IMR-90 (cell line): ENCODE results near the gene METTL8. TPM values are rescaled to one million over a fixed set of nuclear protein-coding genes. Genes with fewer than 3 reads are reported as not detected.

Experiments
- ATAC-seq: fragments of 200-7000 bp; cut with Tn5 transposase; 2 replicates; pipeline ENCODE4 v1.9.1; 2020; ENCODE audit warnings: low read depth, mild to moderate bottlenecking, moderate library complexity
- BruUV-seq: library from RNA; stranded (reverse); fragments of 400-500 nt; replicated peaks from 2 replicates; lab custom pipeline; 2021; lab: Mats Ljungman, UMichigan
- CTCF ChIA-PET: fragments of 300-600 bp; formaldehyde crosslinking; extraction: SDS; loops from one replicate; lab custom pipeline; 2021; ENCODE audit warnings: antibody characterized with exemption; lab: Yijun Ruan, JAX
- POLR2A ChIA-PET: fragments of 300-600 bp; sonication (Branson Sonifier 250); formaldehyde crosslinking; loops from one replicate; lab custom pipeline; 2022; ENCODE audit warnings: antibody characterized with exemption; ENCODE audit not compliant: unreplicated experiment; lab: Charles Lee
- DNase-seq: peaks from one replicate; pipeline ENCODE4 v3.0.0; 2013
- H2AFZ ChIP-seq: replicated peaks from 2 replicates; pipeline ENCODE3; 2013; ENCODE audit warnings: low read length, mild to moderate bottlenecking; ENCODE audit not compliant: poor library complexity
- H2AK5ac ChIP-seq: 2 replicates; pipeline ENCODE4 v1.6.1; 2013; ENCODE audit warnings: low read depth, low read length, inconsistent platforms
- H2AK9ac ChIP-seq: replicated peaks from 2 replicates; pipeline ENCODE3; 2013; ENCODE audit warnings: mild to moderate bottlenecking, low read depth, low read length, moderate library complexity; ENCODE audit not compliant: poor library complexity
- H2BK120ac ChIP-seq: 2 replicates; pipeline ENCODE4 v1.6.1; 2013; ENCODE audit warnings: low read depth, low read length, inconsistent platforms
- H2BK15ac ChIP-seq: 3 replicates; pipeline ENCODE4 v1.6.1; 2013; ENCODE audit warnings: low read depth, low read length, inconsistent platforms
- H2BK20ac ChIP-seq: 2 replicates; pipeline ENCODE4 v1.6.1; 2013; ENCODE audit warnings: low read depth, mild to moderate bottlenecking, inconsistent platforms, low read length, moderate library complexity
- H2BK5ac ChIP-seq: 2 replicates; pipeline ENCODE4 v1.6.1; 2013; ENCODE audit warnings: mild to moderate bottlenecking, low read depth, low read length, inconsistent platforms; ENCODE audit not compliant: poor library complexity, severe bottlenecking
- H3K14ac ChIP-seq: replicated peaks from 2 replicates; pipeline ENCODE4 v1.6.1; 2013; ENCODE audit warnings: low read depth, low read length, inconsistent platforms
- H3K18ac ChIP-seq: 2 replicates; pipeline ENCODE4 v1.6.1; 2013; ENCODE audit warnings: low read depth, low read length, control low read depth
- H3K23ac ChIP-seq: 2 replicates; pipeline ENCODE4 v1.6.1; 2013; ENCODE audit warnings: low read depth, low read length, inconsistent platforms
- H3K27ac ChIP-seq: 2 replicates; pipeline ENCODE4 v1.5.1; 2013; ENCODE audit warnings: mild to moderate bottlenecking, control low read depth, low read length; ENCODE audit not compliant: insufficient read depth
- H3K27me3 ChIP-seq: 2 replicates; pipeline ENCODE4 v1.6.1; 2013; ENCODE audit warnings: low read length; ENCODE audit not compliant: control insufficient read depth, insufficient read depth
- H3K36me3 ChIP-seq: 2 replicates; pipeline ENCODE4 v1.6.1; 2013; ENCODE audit warnings: low read length, mixed read lengths; ENCODE audit not compliant: control insufficient read depth, insufficient read depth
- H3K4ac ChIP-seq: 2 replicates; pipeline ENCODE4 v1.6.1; 2013; ENCODE audit warnings: low read depth, low read length, inconsistent platforms
- H3K4me1 ChIP-seq: 2 replicates; pipeline ENCODE4 v1.6.1; 2013; ENCODE audit warnings: low read length, mixed read lengths; ENCODE audit not compliant: control insufficient read depth, insufficient read depth
- H3K4me2 ChIP-seq: 2 replicates; pipeline ENCODE4 v1.6.1; 2013; ENCODE audit warnings: low read depth, mild to moderate bottlenecking, control low read depth, low read length, moderate library complexity
- H3K4me3 ChIP-seq: 2 replicates; pipeline ENCODE4 v1.5.1; 2013; ENCODE audit warnings: low read depth, mild to moderate bottlenecking, control low read depth, low read length, moderate library complexity; ENCODE audit not compliant: insufficient read depth
- H3K56ac ChIP-seq: 2 replicates; pipeline ENCODE4 v1.6.1; 2013; ENCODE audit warnings: low read length, inconsistent platforms; ENCODE audit not compliant: insufficient read depth; ENCODE audit errors: extremely low read depth
- H3K79me1 ChIP-seq, 2 experiments: 2 replicates each; pipeline ENCODE4 v1.6.1; 2013; ENCODE audit warnings: low read length in 2 of 2, inconsistent platforms in 1 of 2, low read depth in 1 of 2
- H3K9ac ChIP-seq: 2 replicates; pipeline ENCODE4 v1.6.1; 2013; ENCODE audit warnings: low read depth, low read length, control low read depth
- H3K9me1 ChIP-seq: 2 replicates; pipeline ENCODE4 v1.6.1; 2013; ENCODE audit warnings: low read length, inconsistent platforms; ENCODE audit not compliant: insufficient read depth
- H3K9me3 ChIP-seq: 2 replicates; pipeline ENCODE4 v1.6.1; 2013; ENCODE audit warnings: low read length; ENCODE audit not compliant: control insufficient read depth, insufficient read depth
- H4K20me1 ChIP-seq: 2 replicates; pipeline ENCODE4 v1.6.1; 2013; ENCODE audit warnings: low read length, inconsistent platforms; ENCODE audit not compliant: insufficient read depth
- H4K5ac ChIP-seq: 2 replicates; pipeline ENCODE4 v1.6.1; 2013; ENCODE audit warnings: mild to moderate bottlenecking, low read depth, low read length, control low read depth
- H4K8ac ChIP-seq, 2 experiments: 2 replicates each; pipeline ENCODE4 v1.6.1; 2013; ENCODE audit warnings: low read depth in 2 of 2, low read length in 2 of 2, control low read depth in 1 of 2, inconsistent platforms in 1 of 2
- H4K91ac ChIP-seq: 2 replicates; pipeline ENCODE4 v1.6.1; 2013; ENCODE audit warnings: low read depth, low read length, inconsistent platforms; ENCODE audit not compliant: insufficient read depth
- CHD1 ChIP-seq: IDR thresholded peaks from 2 replicates; pipeline ENCODE4 v1.6.1; 2012; ENCODE audit warnings: low read depth, low read length, improper control_type of control experiment
- MAFK ChIP-seq: IDR thresholded peaks from 2 replicates; pipeline ENCODE4 v1.6.1; 2012; ENCODE audit warnings: low read depth, low read length, improper control_type of control experiment
- MAZ ChIP-seq: IDR thresholded peaks from 2 replicates; pipeline ENCODE4 v1.6.1; 2012; ENCODE audit warnings: low read depth, mild to moderate bottlenecking, low read length, improper control_type of control experiment, moderate library complexity, borderline replicate concordance
- MXI1 ChIP-seq: IDR thresholded peaks from 2 replicates; pipeline ENCODE4 v1.6.1; 2012; ENCODE audit warnings: low read depth, mild to moderate bottlenecking, low read length, moderate library complexity, borderline replicate concordance
- NFE2L2 ChIP-seq: fragments of 150-350 bp; IDR thresholded peaks from 2 replicates; pipeline ENCODE4 v1.6.1; 2016; ENCODE audit warnings: low read depth, mild to moderate bottlenecking, low read length
- POLR2A ChIP-seq: IDR thresholded peaks from 2 replicates; pipeline ENCODE4 v1.6.1; 2012; ENCODE audit warnings: mild to moderate bottlenecking, low read depth, low read length
- RAD21 ChIP-seq: IDR thresholded peaks from 2 replicates; pipeline ENCODE4 v1.6.1; 2012; ENCODE audit warnings: low read length, improper control_type of control experiment
- RCOR1 ChIP-seq: IDR thresholded peaks from 2 replicates; pipeline ENCODE4 v1.6.1; 2012; ENCODE audit warnings: mild to moderate bottlenecking, low read length, improper control_type of control experiment; ENCODE audit not compliant: insufficient replicate concordance
- WGBS, 2 experiments: methylation state at CpG; one replicate each; pipeline versions ENCODE4 v1.1.5 to v1.1.7; 2013; ENCODE audit warnings: missing lambda C conversion rate in 2 of 2; ENCODE audit not compliant: insufficient read length in 1 of 2; ENCODE audit errors: extremely low coverage in 2 of 2; 5-methylcytosine and 5-hydroxymethylcytosine counted together
- dilution Hi-C: fragments of 300-500 bp; cut with HindIII; formaldehyde crosslinking; loops from one replicate; pipeline ENCODE4 v1.14.3; 2018; ENCODE audit warnings: low sequenced_read_pairs; ENCODE audit not compliant: unreplicated experiment
- in situ Hi-C: fragments of 300-500 bp; cut with MboI; formaldehyde crosslinking; loops from 3 replicates; pipeline ENCODE4 v1.14.3; 2019; ENCODE audit warnings: low sequenced_read_pairs, inconsistent platforms, mixed read lengths
- intact Hi-C: fragments of 100-400 bp; cut with micrococcal nuclease; formaldehyde crosslinking; loops from 2 replicates; pipeline ENCODE4 v1.10.0; 2022
- polyA plus RNA-seq, 3 experiments: library from polyadenylated mRNA; depleted of rRNA; stranded (reverse); fragments of >200 nt; gene quantifications; 2 replicates each; pipeline ENCODE4 v1.2.3, GENCODE V29; 2012; ENCODE audit warnings: low replicate concordance in 1 of 3
- total RNA-seq: library from RNA; depleted of rRNA; stranded (reverse); fragments of >200 nt; gene quantifications from 2 replicates; pipeline ENCODE4 v1.2.3, GENCODE V29; 2012
- TF ChIP-seq, protein P1 (sequence below): conservative IDR thresholded peaks from 2 replicates; pipeline ENCODE4 v1.5.1; 2012; ENCODE audit warnings: mild to moderate bottlenecking, low read depth, low read length, improper control_type of control experiment
- TF ChIP-seq, protein P2 (sequence below): fragments of 150-350 bp; IDR thresholded peaks from 2 replicates; pipeline ENCODE4 v1.6.1; 2016; ENCODE audit warnings: low read depth, mild to moderate bottlenecking, low read length, moderate library complexity, borderline replicate concordance

METTL8 gene
- total and polyA plus RNA-seq, 2 of the 4 experiments (the other 2 are of a cell fraction), result 6.9 to 10.6 TPM

GRCh38 chr2:171330155-171330956, 103.4 kb downstream of the METTL8 start (continued):
- TF ChIP-seq, protein P1, sequence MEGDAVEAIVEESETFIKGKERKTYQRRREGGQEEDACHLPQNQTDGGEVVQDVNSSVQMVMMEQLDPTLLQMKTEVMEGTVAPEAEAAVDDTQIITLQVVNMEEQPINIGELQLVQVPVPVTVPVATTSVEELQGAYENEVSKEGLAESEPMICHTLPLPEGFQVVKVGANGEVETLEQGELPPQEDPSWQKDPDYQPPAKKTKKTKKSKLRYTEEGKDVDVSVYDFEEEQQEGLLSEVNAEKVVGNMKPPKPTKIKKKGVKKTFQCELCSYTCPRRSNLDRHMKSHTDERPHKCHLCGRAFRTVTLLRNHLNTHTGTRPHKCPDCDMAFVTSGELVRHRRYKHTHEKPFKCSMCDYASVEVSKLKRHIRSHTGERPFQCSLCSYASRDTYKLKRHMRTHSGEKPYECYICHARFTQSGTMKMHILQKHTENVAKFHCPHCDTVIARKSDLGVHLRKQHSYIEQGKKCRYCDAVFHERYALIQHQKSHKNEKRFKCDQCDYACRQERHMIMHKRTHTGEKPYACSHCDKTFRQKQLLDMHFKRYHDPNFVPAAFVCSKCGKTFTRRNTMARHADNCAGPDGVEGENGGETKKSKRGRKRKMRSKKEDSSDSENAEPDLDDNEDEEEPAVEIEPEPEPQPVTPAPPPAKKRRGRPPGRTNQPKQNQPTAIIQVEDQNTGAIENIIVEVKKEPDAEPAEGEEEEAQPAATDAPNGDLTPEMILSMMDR, result no peak

DNA sequence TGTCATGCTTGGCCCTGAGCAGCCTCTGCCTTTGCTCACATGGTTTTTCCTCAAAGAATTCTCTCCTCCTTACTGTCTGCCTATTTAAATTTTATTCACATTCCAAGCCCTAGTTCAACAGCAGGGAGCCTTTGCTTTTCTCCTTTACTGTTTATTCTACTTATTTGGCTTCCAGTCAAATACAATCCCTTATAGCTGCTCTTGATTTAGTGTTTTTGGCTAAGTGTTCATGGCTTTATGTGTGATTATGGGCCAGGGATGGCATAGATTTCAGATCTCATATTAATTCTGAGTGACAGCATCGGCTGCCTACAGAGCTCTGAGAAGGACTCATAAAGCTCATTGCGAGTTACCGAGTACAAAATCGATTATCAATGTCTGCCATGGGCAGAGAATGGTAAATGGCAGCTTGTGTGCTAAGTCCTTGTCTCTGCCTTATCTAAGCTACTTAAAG, 106.7 kb downstream of the METTL8 start:
- no peak overlapping the region for H2BK5ac ChIP-seq
- H3K23ac ChIP-seq, result no peak overlapping the region
- BruUV-seq, result no TSS peak
- no peak overlapping the region; the same call in 1 of the 2 replicates for H3K27ac ChIP-seq
- CTCF ChIA-PET, result interaction anchor here (0.9 kb wide), 1 partner anchor 89 kb away, joined by 3 read pairs; no protein-coding TSS in a partner anchor
- H3K14ac ChIP-seq, result 0 out of 2 replicates have a peak overlapping the region, but pooled peaks have one; percentile 2
- no peak overlapping the region for H2AFZ ChIP-seq
- peak; percentile 38 for DNase-seq
- H4K5ac ChIP-seq, result no peak overlapping the region
- in situ Hi-C loops (no loop called here), intact Hi-C loops (no loop called here), dilution Hi-C loops (no loop called here)
- no peak overlapping the region for H3K4ac ChIP-seq
- H4K20me1 ChIP-seq, result no peaks in the 10 kb centered on the region
- no CpG with 5 or more reads among the region's 4 CpGs for WGBS, 2 experiments
- no peak overlapping the region for H3K9ac ChIP-seq
- no peaks in the 10 kb centered on the region for H3K79me1 ChIP-seq
- H2BK120ac ChIP-seq, result no peak overlapping the region
- no peak overlapping the region for H3K4me3 ChIP-seq
- H2BK15ac ChIP-seq, result no peak overlapping the region
- no peak overlapping the region for H3K18ac ChIP-seq
- no peaks in the 10 kb centered on the region for H3K27me3 ChIP-seq
- no peak overlapping the region for H3K56ac ChIP-seq
- no peak overlapping the region; a peak in 1 of 4 replicates for H4K8ac ChIP-seq
- no peaks in the 10 kb centered on the region for H3K36me3 ChIP-seq
- H4K91ac ChIP-seq, result no peak overlapping the region
- H2AK9ac ChIP-seq, result no peak overlapping the region
- peak overlapping the region; percentile 4; the same call in 1 of the 2 replicates for H3K4me2 ChIP-seq
- H3K9me3 ChIP-seq, result no peaks in the 10 kb centered on the region
- POLR2A ChIA-PET, result no interaction called here
- no peaks in the 10 kb centered on the region; the same call in 1 of the 2 replicates for H3K9me1 ChIP-seq
- no peak overlapping the region for H2AK5ac ChIP-seq
- ATAC-seq, result peak; percentile 96
- no peak overlapping the region for H2BK20ac ChIP-seq
- H3K4me1 ChIP-seq, result peaks cover 3% of the 10 kb centered on the region; the same call in 1 of the 2 replicates
- TF ChIP-seq, protein P2, sequence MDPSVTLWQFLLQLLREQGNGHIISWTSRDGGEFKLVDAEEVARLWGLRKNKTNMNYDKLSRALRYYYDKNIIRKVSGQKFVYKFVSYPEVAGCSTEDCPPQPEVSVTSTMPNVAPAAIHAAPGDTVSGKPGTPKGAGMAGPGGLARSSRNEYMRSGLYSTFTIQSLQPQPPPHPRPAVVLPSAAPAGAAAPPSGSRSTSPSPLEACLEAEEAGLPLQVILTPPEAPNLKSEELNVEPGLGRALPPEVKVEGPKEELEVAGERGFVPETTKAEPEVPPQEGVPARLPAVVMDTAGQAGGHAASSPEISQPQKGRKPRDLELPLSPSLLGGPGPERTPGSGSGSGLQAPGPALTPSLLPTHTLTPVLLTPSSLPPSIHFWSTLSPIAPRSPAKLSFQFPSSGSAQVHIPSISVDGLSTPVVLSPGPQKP, result no peak
- TF ChIP-seq CHD1 (no peak), RAD21 (no peak), RCOR1 (no peak), POLR2A (no peak), MAZ (no peak), MAFK (no peak), MXI1 (no peak), NFE2L2 (no peak)
- TF ChIP-seq, protein P1, result no peak
